Iris pigment epithelial cell (primary cell): ENCODE data around the gene QRICH2.
"Not testable (repeated sequence)": the region's sequence is repeated elsewhere in the genome, so short reads cannot be mapped to it uniquely, and the experiment has no call there.

Experiments used
- DNase-seq: peaks from one replicate; pipeline ENCODE4 v3.0.0-alpha.2; 2011; ENCODE audit warnings: low read depth

Gene QRICH2

DNA sequence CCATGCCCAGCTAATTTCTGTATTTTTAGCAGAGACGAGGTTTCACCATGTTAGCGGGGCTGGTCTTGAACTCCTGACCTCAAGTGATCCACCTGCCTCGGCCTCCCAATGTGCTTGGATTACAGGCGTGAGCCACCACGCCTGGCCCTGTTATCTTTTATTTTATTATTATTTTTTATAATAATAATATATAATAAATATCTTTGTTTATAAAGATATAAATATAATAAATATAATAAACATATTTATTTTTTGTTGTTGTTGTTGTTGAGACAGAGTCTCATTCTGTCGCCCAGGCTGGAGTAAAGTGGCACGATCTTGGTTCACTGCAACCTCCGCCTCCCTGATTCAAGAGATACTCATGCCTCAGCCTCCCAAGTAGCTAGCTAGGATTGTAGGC, 60.8 kb downstream of the QRICH2 start:
- no peak for DNase-seq

- peak; percentile 70 for DNase-seq
These were observed 61.7 kb downstream of the QRICH2 start for GRCh38 chr17:76246080-76247066.

GRCh38 chr17:76244721-76245120, 63.4 kb downstream of the QRICH2 start:
- DNase-seq, result not testable (repeated sequence)

- no peak for DNase-seq
These were observed 64.0 kb downstream of the QRICH2 start for GRCh38 chr17:76243826-76244679.

DNA sequence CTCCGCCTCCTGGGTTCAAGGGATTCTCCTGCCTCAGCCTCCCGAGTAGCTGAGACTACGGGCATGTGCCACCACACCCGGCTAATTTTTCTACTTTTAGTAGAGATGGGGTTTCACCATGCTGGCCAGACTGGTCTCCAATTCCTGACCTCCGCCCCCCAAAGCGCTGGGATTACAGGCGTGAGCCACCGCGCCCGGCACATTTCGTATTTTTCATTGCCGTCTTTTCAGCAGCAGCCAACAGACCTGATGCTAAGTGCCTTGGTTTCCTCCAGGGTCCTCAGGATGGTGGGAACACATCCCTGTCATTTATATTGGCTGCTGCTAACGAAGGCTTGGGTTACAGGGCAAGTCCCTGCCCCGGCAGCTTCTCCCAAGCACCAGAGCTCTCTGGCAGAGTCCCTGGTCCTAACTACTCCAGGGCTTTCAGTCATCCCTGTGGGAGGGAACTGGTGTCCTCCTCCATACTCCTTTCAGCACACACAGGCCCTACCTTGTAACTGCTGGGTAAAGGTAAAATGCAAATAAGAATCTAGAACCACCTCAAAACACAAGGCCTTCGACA, 66.3 kb downstream of the QRICH2 start:
- DNase-seq, result no peak

DNA sequence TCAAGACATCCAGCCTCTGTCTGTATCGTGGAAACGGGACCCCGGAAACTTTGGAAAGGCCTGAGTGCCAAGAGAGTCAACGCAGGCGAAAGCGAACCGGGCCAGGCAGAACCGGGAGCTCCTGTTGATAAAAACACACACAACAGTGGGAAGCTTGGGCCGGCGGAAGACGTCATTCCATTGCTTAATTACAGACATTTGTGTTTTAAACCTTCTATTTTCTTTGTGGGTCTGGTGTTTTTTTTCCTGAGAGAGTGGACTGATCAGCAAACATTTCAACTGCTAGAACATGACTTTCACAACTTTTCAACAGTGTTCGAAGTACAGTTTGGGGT, 66.9 kb downstream of the QRICH2 start:
- peak; percentile 20 for DNase-seq

DNA sequence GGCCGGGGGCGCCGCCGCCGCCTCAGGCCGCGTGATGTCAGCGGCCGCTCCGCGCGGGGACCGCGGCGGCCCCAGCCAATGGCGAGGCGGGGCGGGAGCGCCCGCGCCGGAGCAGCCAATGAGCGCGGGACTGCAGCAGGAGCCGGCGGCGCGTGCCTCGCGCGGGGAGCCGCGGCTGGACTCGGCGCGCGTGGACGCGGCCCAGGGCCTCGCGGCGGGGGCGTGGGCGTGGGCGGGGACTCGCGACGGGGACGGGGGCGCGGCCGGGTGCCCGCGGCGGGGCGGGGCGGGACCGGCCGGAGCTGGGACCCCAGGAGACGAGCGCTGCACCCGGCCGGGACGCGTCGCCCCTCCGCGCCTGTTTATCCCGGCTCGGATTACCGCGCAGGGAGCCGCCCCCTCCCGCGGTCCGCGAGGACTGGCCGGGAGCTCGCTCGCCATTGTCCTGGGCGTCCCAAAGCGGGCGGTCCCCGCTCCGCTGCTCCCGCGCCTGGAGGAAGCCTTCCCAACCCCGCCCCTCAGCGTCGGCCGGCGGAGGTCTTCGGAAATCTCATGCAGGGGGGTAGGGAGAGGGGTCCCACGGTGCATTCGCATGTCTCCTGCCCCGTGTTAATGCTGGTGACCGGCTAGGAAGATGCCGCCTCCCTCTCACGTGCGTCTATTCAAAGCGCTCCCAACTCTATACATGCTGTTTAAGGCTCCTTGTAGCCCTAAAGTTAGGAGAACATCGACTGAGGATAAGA, 67.4 kb downstream of the QRICH2 start, which contains the start of gene RNF157:
Gene RNF157, minus strand, starts transcription at position 33 of the 743 bp plus-strand sequence. CDS start 253 bp downstream, outside the sequence.
- peak; percentile 53 for DNase-seq

DNA sequence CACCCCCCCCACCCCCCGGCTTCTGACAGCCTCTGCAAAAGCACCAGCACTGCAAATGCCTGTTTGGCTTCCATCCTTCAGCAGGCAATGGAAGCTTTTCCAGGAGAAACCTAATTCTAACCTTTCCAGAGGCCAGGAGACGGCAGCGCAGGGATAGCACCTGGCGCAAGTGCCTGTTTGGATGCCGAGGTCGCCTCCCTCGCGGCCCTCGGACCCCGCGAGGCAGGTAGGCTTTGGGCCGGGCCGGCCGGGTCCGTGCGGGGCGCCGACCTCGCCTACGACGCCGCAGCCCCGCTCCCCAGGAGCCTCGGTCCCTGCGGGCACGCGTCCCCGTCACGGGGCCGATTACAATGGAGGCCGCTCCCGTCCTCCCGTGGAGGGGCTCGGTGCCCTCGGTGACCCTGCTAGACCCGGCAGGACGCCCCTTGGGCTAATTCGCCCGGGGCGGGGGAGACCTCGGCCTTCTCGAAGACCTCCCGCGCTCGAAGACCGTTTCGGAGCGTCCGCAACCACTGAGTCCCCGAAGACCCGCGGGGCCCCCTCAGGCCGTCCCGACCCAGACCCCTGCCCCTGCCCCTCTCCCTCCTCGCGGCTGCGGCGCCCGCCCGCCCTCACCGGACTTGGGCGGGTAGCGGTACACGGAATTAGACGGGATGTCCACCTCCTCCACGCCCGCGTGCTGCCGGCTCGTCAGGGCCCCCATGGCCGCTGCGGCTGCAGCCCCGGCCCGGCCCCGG, 68.4 kb downstream of the QRICH2 start:
- no peak for DNase-seq

- no peak for DNase-seq
These were observed 69.1 kb downstream of the QRICH2 start for GRCh38 chr17:76238847-76239537.

- DNase-seq, result no peak
These were observed 70.2 kb downstream of the QRICH2 start for GRCh38 chr17:76237859-76238313.

DNA sequence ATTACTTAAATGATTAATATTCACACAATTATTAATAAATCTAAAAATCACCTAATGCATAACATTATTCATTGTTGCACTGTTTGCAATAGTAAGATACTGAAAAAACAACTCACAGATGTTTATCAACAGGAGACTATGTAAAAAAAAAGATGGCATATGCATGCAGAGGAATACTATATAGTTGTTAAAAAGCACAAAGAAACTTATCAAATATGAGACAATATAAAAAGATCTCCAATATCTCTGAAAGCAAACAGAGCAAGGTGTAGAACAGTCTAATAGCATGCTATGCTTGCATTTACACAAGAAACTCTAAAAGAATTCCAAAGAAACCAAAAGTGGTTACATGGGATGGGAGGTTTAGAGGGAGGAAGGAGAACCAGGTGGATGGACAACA, 71.5 kb downstream of the QRICH2 start:
- no peak for DNase-seq

DNA sequence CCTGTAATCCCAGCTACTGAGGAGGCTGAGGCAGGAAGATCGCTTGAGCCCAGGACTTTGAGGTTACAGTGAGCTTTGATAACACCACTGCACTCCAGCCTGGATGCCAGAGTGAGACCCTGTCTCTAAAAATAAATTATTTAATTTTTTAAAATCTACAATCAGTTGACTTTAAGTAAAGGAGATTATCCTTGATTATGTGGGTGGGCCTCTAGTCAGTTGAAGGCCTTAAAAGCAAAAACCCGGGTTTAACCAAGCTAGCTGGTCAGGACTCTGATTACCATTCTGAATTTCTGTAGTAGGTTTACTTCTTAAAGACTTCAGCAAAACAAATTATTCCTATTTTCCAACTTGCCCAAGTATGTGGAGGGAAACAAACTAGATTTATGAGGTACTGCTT, 72.2 kb downstream of the QRICH2 start:
- no peak for DNase-seq

DNA sequence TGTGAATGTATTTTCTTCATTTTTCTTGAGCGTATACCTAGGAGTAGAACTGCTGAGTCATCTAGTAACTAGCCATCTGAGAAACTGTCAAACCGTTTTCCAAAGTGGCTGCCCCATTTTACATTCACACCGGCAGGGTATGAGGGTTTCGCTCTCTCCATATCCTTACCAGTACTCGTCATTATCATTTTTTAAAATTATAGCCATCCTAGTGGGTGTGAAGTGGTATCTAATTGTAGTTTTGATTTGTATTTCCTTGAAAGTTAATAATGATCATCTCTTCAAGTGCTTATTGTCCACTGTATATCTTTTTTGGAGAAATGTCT, 73.8 kb downstream of the QRICH2 start:
- DNase-seq, result peak; percentile 32

GRCh38 chr17:76233588-76234353, 74.3 kb downstream of the QRICH2 start:
- DNase-seq, result no peak

- peak; percentile 78 for DNase-seq
These were observed 75.7 kb downstream of the QRICH2 start for GRCh38 chr17:76232342-76232741.

DNA sequence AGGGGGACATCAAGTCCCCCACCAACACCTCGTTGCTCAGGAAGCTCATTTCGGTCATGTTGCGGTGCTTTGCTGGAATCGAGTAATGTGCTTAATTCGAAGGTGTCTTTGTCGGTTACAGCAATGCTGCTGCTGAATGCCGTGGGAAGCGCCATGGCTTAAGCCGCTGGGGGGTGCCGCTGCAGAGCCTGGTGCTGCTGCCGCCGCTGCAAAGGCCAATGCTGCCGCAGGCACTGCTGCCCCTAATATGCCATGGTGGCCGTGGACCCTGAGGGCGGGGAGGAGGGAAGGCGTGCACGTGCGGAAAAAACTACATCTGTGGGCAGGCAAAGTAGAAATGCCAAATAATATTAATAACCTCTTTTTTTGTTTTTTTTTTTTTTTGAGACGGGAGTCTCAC, 81.3 kb downstream of the QRICH2 start:
- not testable (repeated sequence) for DNase-seq

DNA sequence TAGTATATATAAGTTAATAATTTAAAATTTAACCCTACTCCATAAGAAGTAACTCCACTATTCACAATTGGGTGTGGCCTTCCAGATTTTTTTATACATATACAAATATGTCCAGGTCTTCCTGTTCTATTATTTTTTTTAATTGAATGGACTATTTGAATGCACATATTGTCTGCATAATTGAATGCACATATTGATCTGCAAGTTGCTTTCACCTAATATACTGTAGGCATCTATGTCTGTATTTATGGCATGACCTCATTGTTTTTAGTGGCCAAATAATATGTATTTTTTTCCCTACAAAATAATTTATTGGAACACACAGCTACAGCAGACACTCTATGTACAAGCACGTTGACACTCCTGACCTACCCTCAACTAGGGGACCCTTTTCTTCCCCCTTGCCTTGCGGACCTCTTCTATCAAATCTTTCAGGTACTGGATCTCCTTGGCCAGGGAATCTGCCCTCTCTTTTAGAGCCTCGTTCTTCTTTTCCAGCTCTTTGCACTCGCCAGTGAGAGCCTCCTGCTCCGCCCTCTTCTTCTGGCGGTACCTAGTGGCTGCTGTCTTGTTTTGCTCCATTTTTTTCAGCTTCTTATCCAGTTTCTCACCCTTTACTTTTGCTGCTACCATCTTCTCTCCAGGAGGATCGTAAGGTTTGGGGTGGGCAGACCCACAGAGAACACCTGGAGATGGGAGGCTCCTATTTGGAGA, 82.5 kb downstream of the QRICH2 start:
- DNase-seq, result not testable (repeated sequence)
